ENCODE measurements around the gene CCM2L.

The CCM2L gene

DNA sequence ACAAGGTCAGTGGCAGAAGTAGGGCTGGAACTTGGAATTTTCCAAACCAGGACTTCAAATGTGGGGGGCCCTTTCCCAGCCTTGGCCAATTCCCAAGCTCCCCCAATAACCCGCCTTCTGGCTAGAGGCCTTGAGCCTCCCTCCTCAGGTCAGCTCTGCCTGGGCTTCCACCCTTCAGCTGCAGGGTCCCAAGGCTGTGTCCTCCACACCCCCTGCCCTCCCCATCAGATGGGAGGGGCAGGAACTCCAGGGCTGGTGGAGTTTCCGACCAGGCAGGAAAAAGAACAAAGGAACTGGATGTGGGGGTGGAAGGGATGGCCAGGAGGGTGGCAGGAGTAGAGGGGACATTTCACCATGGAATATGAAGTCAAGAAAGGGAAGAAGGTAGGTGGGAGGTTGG, at the start of gene CCM2L:
Gene CCM2L, plus strand, starts transcription at position 338 of the 400 bp plus-strand sequence. Its CDS starts 17 bp downstream, at position 355.
- no peak for DNase-seq

DNA sequence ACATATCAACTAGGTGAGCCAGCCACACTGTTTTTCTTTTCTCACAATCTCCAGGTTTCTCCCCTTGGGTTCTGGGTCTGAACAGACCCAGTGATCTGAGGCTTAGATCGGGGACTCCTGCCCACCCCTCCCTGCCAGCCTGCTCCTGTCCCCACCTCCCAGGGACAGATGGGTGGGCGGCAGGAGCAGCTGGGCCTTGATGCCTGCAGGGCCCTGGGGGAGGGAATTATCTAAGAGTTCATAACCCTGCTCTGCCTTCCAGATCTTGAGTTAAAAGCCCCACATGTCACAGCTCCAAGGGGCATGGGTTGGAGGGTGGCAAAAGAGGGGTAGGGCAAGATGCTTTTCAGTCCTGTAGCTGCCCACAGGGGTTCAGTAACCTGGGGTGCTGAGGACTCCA, 47.5 kb upstream of the CCM2L start:
- no peak for DNase-seq

DNA sequence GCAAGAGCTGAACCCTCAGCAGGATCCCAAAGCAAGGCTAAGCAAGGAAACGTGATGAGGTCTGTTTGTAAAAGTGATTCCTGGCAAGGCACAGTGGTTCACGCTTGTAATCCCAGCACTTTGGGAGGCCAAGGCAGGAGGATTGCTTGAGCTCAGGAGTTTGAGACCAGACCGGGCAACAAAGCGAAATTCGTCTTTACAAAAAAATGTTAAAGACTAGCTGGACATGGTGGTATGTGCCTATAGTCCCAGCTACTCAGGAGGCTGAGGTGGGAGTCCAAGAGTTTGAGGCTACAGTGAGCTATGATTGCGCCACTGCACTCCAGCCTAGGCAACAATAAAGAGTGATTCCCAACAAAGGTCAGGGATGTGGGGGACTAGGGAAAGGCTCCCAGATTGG, 46.3 kb upstream of the CCM2L start:
- DNase-seq = no peak

DNA sequence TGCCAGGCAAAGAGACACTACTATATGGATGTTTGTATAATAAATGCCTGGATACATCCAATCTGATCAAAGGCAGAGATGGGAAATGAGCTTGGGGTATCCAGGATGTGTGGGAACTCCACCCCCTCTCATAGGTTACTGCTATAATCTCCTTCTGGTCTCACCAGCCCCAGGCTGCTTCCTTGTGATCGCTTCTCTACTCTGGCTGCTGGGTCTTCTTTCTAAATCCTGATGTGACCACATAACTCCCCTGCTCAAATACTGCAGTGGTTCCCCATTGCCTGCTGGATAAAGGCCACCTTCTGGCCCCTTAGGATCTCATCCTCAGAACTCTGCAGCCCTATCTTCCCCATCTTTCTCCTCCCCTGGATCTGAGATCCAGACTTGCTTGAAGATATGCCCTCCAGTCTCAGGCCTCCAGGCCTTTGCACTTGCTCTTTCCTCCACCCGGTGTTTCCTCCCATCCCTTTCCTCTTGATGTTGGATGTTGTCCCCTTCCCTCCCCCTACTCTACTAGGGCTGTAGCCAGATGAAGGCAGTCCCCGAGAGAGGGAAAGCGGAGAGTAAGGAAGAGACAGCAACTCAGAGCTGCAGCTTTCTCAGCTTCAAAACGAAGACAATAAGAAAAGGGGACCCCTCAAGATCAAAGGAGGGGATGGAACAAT, 43.1 kb upstream of the CCM2L start:
- no peak for DNase-seq

DNA sequence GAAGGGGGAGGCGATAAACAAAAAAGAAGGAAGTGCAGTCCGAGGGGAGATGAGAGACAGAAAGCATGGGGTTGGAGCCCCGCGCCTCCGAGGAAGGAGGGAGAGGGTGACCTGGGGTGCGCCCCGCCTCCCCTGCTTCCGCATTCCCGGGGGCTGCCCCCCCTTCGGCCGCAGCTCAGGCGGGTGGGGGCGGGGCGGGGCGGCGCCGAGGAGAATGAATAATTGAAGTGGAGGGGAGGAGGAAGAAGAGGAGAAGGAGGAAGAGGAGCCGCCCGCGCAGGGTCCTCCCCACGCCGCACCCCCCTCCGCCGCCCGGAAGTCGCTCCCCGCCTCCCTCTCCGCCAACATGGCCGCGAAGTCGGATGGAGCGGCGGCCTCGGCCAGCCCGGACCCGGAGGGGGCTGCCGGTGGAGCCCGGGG, 42.4 kb upstream of the CCM2L start, which contains the start of gene XKR7:
Gene XKR7, plus strand, starts transcription at position 322 of the 420 bp plus-strand sequence. Its CDS starts 25 bp downstream, at position 347.
- DNase-seq = no peak

DNA sequence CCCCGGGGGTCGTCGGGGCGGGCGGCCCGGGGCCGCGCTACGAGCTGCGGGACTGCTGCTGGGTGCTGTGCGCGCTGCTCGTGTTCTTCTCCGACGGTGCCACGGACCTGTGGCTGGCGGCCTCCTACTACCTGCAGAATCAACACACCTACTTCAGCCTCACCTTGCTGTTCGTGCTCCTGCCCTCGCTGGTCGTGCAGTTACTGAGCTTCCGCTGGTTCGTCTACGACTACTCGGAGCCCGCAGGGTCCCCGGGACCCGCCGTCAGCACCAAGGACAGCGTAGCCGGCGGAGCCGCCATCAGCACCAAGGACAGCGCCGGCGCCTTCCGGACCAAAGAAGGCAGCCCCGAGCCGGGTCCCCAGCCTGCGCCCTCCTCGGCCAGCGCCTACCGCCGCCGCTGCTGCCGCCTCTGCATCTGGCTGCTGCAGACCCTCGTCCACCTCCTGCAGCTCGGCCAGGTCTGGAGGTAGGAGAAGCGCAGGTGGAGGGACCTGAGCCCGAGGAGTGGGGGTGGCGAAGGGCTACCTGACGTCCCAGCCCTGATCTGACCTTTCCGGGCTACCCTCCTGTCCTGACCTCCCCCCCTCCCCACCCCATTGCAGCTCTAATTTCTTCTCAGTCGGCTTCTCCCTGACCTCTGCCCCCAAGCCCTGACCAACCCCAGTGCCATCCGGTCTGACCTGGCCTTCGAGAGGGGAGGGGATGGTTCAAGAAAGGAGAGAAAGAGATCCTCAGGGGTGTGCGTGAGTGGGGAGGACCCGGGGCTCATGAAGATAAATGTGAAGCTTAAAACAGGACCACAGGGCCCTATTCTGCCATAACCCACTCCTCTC, 41.7 kb upstream of the CCM2L start:
- peak; percentile 57 for DNase-seq

DNA sequence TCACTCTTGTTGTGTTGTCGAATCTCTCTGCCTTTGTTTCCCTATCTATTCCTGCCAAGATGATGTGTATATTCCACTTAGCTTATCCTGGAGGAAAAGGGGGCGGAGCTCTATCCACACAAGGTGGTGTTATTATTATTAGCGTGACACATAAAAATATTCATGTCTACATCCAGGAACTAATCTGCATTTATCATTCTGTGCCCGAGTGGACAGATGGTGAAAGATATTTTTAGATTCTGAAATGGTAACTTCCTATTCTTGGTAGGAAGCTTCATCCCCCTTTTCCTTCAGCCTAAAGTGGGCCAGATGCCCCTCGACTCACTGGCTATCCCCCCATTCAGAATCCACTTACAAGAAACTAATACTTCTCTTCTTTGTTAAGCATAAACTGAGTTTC, 40.2 kb upstream of the CCM2L start:
- DNase-seq = no peak

DNA sequence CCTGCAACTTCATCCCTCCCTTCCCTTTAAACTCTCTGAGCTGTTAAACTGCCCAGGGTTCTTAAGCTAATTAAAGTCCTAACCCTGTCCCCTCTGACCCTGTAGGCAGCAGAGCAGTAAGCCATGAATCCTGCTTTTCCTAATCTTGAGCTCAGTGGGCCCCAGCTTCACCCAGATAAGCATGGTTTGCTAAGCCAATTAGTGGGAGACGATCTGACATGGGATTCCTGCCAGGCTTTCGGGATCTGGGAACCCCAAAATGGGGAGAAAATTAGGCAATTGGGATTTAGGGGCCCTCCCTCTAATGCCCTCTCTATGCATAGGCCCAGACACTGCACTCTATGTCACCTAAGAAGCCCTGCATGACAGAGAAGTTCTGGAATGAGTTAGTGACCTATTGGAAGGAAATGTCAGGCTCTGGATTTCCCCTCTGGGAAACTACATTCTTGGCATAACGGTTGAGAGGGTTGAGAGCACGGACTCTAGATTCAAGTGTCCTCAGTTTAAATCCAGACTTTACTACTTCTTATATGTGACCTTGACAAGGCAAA, 37.7 kb upstream of the CCM2L start:
- DNase-seq = no peak

DNA sequence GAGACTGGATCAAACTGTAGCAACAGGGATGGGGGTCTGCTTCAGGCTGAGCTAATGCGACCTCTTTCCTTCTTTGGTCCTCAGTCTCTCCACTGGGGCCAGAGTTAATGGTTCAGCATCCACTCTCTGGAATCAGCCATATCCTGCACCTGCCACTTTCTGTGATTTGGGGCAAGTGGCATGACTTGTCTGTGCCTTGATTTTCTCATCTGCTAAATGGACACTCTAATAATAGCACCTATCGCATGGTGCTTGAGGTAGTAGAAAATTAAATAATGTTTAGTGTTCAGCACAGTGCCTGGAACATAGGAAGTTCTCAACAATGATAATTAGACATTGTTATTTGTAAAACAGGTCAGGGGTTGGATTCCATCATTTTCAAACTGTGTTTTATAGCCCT, 35.9 kb upstream of the CCM2L start:
- no peak for DNase-seq

DNA sequence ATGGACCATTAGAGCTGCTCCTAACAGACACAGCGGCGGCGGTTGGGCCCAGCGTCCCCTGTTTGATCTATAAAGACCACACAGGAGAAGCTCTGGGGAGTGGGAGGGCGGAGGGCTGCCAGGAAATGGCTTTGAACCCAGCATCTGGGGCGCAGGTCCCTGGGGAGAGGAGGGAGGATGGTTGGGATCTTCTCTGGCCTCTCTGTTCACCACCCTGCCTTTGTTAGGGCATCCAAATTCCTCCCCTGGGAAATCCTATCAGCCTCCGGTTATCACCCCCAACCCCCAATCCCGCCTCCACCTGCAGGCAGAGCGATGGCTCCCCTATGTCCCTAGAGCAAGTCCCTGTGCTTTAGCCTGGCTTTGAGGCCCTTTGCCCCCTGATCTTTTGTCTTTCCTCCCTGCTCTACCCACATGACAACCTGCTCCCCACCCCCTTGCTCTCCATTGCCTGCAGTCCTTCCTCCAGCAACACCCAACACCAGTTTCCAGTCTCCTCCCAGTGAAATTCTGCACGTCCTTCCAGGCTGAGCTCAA, 35.2 kb upstream of the CCM2L start:
- no peak for DNase-seq

DNA sequence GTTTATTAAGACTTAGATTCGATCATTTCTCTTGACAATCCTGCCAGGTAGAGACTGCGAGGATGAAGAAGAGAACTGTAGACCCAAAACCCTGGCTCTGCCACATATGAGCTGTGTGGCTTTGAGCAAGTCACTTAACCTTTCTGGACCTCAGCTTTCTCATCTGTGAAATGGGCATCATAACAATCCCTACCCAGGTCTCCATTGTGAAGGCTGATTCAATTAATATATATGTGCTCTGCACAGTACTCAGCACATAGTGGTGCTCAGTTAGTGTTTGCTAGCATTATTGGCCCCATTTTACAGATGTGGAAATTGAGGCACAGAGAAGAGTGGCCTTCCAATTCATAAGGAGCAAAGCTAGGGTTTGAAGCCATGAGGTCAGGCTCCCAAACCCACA, 34.4 kb upstream of the CCM2L start:
- no peak for DNase-seq

DNA sequence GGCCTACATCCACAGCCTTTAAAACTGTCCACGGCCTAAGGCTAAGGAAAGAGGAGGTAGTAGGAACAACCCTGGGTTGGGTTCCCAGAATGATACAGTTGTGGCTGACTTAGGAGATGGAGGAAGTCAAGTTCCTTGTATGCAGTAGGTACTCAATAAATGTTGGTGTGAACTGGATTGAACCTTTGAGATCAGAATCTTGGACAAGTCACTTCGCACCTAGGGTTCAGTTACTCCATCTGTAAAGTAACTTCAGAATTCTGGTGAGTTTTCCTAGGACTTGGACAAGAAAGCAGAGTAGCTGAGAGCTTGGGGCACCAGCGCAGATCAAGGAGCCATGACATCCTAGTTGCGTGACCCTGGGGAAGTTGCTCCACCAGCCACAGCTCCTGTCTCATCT, 33.2 kb upstream of the CCM2L start:
- no peak for DNase-seq

DNA sequence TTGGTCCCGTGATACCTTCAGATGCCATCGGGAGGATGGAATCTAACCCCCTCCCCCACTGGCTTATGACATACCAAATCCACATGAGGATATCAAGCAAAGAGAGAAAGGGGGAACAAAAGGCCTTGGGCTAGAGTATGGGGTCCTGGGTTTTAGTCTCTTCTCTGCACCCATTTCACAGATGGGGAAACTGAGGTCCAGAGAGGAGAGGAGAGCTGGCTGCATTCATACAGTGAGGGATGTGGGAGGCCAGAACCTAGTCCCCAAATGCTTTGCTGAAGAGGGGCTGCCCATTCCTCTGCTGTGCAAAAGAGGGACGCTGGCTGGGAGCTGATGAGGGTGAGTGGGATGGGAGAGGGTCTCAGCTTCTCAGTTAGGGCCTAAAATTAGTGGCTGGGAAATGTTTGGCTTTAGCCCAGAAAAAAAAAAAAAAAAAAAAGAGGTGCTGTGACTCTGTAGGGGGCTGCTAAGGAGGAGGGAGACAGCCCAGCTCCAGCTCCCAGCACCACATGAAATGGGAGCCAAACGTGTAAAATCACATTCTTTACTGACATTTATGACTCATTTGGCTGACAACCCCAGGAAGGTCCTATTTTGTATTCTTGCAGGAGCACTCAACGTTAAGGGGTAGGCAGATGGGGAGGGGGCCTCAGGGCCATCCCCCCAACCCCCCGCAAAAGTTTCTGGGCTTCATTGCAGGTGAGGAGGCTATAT, 30.4 kb upstream of the CCM2L start:
- DNase-seq = peak; percentile 8

DNA sequence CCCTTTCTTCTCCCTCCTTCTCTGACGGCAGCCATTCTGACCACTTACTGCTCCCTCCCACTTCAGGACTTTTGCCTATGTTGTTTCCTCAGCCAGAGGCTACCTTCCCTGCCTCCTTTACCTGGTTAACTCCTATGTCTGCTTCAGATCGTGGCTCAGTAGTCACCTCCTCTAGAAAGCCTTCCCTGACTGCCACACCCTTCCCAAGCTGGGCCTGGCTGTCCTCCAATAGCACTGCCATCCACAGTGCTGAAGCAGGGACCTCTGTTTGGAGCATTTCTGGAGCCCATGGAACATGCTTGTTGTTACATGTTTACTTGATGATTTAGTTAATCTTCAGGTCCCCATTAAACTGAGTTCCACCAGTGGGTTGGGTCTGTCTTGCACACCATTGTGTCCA, 28.5 kb upstream of the CCM2L start:
- DNase-seq = no peak

DNA sequence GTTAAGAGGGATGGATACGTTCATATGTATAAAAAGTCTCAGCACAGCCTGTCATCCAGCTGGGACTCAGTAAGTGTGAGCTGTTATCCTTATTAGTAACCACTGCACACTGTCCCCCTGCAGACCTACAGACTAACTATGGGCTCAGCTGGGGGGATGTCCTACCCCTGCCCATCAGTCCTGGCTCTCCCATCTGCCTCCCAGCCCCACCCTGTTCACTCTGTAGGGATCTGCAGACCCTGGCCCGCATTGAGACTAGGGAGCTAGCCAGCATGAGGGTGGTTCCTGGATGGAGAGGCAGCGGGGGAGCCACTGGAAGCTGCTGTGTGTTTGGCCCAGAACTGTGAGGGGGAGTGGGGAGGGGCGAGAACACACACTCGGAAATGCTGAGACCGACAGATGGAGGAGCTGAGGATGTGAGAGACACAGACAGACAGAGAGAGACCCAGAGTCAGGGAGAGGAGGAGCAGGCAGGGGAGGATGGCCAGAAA, 25.2 kb upstream of the CCM2L start:
- DNase-seq = no peak

DNA sequence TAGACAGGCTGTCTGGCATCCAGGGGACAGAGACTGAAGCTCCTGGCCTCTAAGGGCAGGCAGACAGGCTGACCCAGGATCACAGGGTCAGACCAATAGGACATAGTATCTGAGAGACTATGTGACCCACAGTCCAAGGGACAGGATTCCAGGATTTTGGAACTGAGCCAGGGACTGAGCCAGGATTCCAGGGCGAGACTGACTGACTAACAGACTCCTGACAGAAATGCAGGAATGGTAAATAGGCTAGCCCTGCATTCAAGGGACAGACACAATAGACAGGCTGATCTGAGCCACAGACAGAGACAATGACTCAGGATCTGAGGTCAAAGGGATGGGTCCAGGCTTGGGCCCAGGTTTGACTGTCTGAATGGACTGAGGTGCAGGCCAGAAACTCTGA, 22.5 kb upstream of the CCM2L start:
- DNase-seq = no peak

DNA sequence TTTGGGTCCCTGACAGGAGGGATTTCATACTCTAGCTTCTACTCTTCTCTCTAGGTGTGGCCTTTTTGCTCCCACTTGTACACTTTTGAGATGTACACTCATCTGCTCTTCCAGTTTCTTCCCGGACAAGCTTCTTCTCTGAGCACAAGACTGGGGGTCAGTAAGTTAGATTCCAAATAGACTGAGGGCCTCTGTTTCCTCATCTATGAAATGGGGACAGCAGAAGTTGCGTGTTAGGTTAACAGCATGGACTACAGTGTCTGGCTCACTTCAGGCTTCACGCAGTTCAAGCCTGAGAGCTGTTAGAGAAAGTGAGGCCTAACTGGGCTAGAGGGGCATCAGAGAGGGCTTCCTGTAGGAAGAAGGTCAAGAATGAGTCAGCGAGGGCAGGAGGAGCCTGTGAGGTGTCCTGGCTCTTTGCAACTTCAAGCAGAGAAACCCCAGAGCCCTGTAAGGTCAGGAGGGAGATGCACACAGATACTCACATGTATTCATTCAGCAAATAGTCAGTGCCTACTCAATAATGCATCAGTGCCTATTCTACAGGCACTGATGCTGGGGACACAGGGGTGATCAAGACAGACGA, 21.7 kb upstream of the CCM2L start:
- no peak for DNase-seq

DNA sequence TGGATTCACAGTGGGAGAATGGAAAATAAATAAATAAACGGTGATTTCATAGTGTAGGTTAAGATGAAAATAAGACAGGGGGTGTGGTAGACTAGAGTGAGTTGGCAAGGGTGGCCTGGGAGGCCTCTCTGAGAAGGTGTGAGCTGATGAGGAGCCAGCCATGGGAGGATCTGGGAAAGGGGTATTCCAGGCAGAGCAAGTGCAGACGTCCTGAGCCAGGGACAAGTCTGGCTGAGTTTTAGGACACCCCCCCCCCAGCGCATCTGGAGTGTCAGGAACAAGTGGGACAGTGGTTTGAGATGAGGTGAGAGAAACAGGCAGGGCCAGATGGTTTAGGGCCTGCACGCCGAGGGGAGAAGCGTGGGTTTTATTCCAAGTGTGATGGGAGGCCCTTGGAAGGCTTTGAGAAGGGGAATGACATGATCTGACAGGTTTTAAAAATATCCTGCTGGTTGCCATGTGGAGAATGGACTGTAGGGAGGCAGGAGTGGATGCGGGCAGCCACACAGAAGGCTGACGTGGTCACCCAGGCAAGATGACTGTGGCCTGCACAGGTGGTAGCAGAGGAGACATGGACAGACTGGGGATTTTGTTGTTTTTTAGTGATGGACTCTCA, 21.1 kb upstream of the CCM2L start:
- no peak for DNase-seq

DNA sequence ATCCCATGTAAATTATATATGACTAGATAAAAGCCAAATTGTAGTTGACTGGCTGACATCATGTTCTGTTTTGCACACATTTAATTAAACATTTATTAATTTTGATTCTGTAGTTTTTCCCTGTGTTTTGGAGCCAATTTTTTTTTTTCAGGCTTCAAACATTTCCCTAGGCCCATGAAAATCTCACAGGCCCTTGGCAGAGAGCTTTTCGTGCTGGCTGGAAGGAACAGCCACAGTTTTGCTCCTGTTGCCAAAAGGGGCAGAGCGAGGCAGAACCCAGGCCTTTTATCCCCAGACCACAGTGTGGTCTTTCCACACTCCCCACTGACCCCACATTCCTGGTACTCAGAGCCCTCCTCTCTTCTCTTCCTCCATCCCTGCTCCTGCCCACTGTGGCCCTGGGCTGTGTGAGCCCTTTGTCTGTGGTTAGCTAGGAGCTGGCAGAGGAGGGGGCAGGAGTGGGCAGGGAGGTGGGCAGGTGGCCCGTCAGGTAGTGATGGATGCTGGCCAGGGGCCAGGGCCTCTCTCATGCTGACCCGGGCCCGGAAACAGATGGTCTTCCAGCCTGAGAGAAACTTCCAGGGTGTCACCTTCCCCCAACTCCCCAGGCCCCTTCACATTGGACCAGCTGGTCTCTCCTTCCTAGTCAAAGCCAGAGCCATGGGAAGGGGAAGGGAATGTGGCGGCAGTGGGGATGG, 19.4 kb upstream of the CCM2L start:
- DNase-seq = no peak

DNA sequence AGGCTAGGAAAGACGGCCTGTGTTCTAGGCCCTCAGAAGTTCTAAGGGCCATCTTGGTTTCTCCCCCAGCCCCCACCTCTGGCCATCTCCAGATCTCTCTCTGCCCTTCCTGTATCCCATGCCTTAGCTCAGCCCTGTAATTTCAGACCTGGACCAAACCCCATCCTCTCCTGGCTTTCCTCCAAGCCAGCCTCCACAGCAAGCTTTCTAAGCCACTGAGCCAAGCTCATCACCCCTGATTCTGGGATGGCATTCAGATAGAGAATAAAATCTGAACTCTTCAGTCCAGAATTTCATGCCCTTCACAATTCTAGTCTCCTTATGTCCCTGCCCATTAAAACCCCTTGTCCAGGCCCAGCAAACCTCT, 18.9 kb upstream of the CCM2L start:
- no peak for DNase-seq

DNA sequence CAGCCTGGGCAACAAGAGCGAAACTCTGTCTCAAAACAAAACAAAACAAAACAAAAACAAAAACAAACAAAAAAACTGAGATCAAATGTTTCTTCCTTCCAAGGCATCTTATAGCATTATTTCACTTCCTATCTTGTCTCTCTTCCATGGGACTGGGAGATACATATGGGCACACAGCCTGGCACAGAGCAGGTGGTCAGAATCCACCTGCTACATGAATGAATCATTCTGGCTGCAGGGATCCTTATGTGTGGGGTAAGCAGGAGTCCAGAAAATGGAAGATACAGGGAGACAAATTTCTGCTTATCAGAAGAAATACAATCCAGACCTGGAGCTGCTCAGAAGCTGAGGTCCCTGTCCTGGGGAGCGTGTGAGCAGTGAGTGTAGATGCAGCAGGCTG, 18.2 kb upstream of the CCM2L start:
- DNase-seq = no peak

DNA sequence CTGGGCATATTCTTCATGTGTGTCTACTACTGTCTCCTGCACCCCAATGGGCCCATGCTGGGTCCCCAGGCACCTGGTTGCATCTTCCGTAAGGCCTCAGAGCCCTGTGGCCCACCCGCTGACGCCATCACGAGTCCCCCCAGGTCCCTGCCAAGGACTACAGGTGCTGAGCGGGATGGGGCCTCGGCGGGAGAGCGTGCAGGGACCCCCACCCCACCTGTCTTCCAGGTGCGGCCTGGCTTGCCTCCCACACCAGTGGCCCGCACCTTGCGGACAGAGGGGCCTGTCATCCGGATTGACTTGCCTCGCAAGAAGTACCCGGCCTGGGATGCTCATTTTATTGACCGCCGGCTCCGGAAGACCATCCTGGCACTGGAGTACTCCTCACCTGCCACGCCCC, 13.2 kb upstream of the CCM2L start:
- DNase-seq = no peak

Measured in fibroblast of upper back skin (primary cell).